Effector CD4-positive, alpha-beta T cell (primary cell): ENCODE results near the gene VEPH1. TPM values are rescaled to one million over a fixed set of nuclear protein-coding genes. Genes with fewer than 3 reads are reported as not detected.

ENCODE experiments used
- DNase-seq: peaks from one replicate; pipeline ENCODE4 v3.0.0-alpha.2; 2020
- total RNA-seq: gene quantifications from one replicate; lab custom pipeline; 2026; lab: John Stamatoyannopoulos, UW

VEPH1 gene
- not detected for total RNA-seq

DNA sequence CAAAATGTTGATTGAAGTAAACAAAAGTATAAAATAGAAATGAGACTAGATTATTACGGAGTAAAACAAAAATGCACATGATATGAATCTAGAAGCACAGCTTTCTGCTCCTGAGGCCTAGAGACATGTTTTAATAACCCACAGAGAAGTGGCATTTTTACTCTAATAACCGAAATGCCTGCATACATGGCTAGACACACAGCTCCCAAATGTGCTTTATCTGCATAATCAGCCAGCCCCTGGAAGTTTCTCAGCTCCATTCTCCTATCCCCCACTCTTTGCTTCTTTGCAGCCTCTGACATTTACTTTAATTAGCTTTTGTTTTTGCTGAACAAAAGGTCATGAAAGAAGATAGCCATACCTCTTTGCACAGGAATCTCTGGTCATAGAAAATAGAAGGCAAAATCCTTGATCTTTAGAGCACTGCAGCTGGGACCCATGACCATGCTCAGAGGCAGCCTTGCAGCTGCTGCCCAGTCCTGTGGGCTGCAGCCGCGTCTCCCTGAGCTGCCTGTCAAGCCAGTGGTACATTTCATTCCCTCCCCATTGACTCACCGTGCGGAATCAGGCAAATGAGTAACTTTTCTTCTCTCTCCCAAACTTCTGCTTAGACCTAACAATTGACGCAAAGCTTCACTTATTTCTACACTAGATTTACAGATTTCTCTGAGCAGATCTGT is at the start of gene VEPH1:
Gene VEPH1 (minus strand): TSS at position 501 of the 680 bp plus-strand sequence. CDS start 8,067 bp downstream, outside the sequence.
- no peak for DNase-seq

DNA sequence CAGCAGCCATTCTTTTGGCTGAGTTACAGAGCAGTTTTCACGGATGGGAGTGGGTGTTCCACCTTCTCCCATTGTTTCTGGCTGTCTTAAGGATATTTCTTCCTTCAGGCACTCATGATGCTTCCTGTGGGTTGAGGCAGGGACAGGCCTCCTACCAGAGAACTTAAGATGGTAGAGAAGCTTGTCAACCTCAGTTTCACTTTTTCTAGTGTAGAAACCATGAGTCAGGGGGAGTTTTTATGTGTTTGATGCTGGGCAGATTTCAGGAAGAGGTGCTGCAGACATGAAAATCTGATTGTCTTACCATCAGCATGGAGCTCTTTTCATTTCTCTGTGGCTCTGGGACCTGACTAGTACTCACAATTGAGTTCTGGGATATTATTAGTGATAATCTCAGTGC is 48.7 kb upstream of the VEPH1 start:
- no peak for DNase-seq

DNA sequence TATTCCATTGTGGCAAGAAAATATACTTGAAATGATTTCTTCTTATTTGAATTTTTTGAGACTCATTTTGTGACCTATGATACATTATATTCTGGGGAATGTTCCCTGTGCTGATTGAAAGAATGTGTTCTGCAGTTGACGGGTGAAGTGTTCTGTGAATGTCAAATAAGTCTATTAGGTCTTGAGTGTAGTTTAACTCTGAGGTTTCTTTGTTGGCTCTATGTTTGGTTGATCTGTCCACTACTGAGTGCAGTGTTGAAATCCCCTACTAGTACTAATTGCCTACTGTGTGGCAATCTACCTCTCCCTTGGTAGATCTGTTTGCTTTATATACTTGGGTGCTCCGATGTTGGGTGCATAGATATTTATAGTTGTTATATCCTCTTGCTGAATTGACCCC is 46.3 kb upstream of the VEPH1 start:
- DNase-seq, result no peak

DNA sequence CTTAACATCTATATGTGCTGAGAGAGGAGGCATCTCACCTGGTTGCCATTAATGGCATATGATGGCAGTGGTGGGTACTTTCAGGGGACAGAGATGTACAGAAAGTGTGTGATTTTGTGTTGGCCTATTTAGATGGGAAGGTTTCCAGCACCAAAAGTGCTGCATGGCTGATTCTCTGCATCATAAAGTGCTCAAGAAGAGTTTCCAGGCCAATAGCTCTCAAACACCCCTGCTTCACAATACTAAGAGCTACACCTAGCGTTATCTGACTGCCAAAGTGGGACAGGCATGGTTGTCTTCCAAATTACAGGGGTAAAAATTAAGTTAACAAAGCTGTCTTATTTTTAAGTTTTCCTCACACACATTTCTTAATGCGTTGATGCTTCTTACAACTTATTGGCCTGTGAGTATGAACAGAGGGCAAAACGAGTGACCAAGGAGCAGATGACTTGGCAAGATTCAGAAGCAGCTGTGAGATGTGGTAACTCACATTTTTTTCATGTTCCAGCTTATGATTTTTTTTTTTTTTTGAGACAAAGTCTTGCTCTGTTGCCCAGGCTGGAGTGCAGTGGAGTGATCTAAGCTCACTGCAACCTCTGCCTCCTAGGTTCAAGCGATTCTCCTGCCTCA is 41.4 kb upstream of the VEPH1 start:
- DNase-seq, result no peak

DNA sequence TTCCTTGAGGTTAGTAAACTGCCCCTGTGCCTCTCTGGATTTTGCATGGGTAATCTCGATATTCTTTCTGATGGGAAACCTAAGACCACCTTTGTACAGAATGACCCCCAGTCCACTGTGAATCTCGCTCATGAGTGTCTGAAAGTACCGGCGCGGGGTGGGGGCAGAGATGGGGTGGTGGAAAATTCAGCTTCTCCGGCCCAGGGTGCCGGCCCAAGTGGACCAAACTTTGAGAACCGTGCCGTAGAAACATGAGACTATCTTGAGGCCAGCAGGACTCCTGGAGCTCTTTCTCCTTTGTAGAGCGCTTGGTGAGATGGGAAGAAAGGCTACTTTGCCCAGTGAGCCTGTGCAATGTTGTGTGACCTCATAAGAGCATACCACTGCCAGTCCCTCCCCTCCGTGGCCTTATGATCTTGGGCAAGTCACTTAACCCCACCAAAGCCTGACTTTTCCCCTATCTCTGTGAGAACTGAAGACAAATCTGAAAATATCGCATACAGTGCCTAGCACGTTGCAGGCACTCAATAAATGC is 40.4 kb upstream of the VEPH1 start:
- DNase-seq, result no peak

DNA sequence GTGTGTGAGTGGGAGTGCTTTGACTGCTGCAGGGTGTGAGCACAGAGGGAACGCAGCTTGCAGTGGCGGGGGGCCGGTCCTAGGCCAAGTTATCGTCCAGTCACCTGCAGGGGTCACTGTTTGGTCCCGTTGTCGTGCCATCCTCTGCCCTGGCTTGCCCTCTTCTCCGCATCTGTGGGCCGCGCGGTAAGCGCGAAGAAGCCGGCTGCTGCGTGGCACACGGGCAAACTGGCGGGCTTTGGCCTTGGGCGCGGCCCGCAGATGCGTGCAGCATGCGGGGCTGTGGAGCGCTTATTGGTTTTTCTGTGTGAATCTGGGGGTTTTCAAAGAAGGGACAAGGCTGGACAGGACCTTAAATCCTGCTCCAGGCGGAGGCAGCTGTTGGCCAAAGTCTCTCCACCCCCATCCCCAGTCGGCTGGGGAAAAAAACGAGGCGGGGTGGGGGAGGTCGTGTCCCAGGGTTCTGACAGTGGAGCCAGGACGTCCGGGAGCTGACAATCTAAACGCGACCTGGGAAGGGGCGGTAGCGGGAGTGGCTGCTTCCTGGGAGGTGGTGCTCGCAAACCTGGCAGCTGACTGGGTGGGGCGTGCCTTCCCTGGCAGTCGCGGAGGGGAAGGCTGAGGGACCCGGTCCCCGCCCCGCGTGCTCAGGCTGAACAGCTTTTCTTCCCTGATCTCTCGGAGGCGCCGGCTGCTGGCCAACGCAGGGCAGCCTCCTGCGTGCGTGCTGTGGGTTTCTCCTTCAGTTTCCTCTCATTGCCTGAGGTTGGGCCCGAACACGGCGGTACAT is 39.7 kb upstream of the VEPH1 start:
- no peak for DNase-seq

DNA sequence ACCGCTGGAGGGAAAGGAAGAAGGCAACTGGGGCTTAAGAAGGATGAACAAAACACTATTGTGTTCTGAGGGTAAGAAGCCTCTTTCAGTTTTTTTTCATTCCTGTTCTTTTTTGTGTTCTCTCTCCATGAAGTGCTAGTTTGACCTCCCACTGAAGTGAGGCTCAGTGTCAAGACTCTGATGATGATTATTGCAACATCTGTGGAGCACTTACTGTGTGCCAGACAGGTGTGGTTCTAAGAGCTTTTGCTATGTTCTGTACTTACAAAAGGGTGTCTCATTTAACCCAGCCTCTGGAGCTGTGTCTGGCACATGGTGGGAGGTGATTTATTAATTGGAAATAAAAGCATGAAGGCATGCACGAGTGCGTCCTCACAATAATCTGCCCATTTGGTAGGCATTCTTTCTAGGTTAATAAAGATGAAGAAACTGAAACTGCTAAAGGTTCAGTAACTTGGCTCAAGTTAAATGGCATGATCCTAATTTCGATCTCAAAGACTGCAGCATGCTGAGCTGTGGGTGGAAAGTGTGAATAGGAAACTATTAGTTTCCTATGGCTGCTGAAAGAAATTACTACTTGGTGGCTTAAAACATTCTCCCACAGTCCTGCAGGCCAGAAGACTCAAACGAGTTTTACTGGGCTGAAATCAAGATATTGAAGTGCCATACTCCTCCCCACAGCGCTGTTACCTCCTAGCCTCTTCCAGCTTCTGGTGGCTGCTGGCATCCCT is 38.5 kb upstream of the VEPH1 start:
- no peak for DNase-seq

DNA sequence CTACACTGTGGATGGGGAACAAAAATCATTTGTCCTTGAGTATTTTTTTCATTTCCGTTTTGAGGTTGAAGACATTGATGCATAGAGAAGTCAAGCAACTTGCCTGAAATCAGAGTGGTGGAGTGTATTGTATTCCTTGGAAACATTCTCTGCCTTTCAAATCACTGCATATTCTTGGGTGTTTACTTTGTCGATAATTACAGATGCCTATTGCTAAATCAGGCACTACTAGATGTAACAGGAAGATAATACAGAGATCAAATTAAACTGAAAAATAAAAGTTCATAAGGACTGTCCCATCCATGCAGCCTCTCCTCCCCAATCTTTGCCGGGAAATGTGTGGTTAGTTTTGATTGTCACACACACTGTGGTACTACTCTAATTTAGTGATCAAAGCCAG is 37.4 kb upstream of the VEPH1 start:
- no peak for DNase-seq

DNA sequence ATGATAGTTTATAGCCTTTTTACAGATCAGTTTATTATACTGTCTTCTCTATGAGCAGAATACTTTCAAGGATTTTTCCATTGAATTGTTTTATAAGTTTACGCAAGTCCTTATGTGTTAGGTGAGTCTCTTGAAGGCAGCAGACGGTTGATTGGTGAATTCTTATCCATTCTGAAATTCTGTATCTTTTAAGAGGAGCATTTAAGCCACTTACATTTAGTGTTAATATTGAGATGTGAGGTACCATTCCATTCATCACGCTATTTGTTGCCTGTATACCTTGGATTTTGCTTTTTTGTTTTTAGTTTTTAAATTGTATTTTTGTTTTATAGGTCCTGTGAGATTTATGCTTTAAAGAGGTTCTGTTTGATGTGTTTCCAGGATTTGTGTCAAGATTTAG is 32.5 kb upstream of the VEPH1 start:
- no peak for DNase-seq

DNA sequence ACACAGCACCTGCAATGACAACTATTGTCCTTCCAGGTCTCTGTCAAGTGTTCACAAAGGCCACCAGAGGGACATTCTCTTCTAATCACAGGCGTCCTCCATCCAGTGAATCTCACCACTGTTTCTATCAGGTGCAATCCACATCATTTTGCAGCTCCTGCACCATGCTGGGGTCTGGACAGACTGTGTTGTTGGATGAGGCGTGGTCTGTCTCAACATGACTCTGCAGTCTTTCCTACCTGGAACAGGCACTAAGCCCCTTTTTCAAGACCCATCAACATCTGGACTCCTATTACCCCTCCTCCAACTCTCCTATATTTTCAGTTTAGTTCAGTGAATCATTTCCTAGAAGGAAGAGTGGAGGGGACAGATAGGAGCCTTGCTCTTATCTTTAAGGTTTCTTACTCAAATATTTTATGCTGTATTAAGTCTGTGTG is 31.5 kb upstream of the VEPH1 start:
- no peak for DNase-seq

DNA sequence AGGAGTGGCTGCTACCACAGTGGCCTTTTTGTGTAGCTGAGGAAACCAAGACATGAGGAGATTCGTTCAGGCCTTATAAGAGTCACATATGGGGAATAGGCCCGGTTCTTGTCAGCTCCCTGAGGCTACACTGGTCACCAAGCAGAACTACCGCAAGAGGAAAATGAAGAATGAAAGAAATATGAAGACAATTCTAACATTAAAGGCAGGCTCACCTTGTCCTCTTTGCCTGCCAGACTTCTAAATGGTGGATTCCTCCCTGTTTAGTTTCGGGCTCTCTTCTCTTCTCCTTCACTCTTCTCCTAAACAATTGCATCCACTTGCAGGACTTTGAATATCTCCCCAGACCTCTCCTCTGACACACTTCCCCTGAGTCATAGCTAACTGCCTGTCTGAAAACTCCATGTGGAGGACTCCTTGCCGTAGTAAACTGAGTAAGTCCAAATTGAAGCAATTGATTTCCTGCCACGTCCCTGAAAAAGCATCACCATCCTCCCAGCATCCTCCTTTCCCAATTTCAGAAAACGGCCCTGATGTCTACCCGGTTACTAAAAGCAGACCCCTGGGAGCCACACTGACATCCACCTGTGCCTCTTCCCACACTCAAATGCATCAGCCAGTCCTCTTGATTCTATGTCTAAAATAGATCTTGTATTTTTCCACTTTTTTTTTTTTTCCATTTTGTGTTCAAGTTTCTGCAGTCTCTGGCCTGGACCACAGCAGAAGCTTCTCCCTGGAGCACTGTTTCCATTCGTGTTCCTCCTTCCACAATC is 30.3 kb upstream of the VEPH1 start:
- no peak for DNase-seq

DNA sequence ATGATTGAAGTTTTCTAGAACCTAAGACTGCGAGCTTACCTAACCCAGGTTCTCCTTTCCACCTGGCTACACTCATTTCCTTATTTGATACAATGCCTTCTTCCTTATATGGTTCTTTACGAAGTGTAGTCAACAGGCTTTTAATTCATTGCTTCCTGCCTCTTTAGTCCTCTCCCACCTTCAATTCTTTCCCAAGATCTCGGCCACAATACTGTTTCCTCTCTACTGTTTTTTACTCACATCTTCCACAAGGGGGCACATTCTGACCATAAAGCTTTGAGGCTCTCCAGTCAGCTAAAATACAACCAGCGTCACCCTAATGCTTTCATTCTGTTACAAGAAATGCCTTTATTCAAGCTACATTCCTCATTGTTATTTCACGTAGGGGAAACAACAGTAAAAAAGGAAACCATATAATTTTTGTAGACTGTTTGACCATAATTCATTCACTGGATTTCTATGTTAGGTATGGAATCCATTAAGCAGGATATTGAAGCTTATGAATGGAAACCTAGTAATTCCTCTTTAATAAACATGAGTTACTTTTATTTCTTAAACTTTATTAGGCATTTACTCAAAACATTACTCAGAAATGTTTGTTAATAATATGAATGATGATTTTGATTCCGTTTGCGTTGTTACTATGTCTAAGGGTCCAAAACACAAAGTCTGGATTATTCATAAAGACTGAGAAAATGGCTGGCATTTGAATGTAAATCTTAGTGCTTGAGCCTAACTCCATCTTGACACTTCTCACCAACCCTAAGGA is 29.5 kb upstream of the VEPH1 start:
- DNase-seq, result no peak

DNA sequence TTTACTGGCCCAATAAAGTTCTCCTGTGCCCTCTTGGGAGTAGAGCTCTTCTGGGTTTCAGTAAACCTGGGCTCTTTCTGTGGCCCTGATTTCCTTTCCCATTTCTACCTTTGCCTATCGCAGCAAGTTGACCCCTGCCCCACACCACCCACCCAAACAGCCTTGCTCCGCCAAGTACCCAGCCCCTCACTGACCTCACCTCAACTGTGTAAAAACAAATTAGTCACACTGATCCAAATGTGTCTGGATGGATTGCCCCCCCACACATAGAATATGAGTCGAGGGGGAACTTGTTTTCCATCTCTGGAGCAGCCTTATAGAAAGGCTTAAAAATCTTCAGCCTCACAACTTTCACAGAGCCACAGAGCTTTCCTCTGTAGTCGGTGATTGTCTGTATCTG is 28.6 kb upstream of the VEPH1 start:
- no peak for DNase-seq

DNA sequence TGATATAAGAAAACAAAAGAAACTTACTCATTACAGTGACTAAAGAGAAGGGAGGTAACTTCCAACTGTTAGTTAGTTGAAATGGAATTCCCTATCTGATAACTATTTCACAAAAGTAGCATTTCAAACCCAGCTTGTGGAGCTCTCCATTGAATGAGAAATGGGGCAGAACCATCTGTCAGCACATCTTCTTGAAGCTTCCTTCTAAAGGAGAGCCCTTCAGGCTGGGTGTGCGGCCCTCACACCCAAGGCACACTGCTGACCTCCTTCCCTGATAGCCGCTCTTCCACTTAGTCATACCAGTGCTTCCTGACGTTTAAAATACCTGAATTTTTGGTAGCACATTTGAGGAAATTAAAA is 28.1 kb upstream of the VEPH1 start:
- no peak for DNase-seq

DNA sequence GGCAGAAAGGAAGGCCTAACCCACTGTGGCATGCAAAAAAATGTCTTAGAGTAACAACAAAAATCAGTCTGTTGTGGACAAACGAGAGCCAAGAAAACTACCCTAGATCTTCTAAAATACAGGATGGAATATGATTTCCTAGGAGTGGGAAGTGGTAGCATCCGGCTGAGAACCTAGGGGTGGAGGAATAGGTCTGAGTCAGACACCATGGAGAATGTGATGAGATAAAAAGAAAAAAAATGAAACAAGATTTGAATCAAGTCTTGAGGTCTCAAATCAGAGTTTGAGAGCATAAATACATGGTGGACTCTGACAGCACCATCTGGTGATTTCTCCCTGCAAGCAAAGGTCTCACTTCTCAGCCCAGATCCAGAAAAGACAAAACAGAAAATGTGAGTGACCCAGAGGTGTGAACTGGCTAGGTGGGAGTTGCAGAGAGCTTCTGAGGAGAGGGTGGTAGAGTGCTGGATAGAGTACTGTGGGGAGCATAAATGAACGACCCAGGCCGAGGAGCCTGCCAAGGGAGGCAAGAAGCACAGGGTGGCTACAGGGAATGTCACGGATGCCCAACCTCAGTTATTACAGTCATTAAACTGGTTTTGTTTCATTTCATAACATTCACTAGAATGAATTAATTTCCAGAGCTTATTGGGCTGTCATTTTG is 27.6 kb upstream of the VEPH1 start:
- DNase-seq, result no peak

DNA sequence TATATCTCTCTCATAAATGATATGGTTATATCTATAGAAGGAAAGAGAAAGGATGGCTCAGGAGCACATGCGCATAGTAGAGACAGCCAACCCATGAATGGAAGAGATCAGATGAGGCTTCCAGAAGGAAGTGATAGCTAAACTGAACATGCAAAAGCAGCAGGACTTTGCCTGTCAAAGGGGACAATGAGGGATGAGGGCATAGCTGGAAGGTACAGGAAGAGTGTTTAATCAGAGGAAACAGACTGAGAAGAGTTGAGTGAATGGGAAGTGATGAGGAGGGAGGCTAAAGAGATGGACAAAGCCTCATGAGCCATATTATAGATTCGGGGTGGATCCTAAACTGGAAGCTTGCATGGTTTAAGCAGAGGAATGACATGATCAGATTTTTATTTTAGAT is 26.5 kb upstream of the VEPH1 start:
- DNase-seq, result no peak

DNA sequence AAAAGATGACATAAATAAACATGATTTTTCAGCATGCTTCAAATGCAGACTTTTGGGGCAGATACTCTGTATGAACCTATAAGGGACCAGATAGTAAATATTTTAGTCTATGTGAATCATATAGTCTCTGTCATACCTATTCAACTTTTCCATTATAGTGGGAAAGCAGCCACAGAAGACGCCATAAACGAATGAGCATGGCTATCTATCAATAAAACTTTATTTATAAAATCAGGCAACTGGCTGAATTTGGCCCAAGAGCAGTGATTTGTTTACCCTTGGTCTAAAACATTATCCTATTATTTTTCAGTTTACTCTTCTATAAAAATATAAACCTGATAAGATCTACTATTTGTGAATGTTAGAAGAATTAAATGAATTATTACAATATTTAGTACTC is 25.9 kb upstream of the VEPH1 start:
- no peak for DNase-seq

DNA sequence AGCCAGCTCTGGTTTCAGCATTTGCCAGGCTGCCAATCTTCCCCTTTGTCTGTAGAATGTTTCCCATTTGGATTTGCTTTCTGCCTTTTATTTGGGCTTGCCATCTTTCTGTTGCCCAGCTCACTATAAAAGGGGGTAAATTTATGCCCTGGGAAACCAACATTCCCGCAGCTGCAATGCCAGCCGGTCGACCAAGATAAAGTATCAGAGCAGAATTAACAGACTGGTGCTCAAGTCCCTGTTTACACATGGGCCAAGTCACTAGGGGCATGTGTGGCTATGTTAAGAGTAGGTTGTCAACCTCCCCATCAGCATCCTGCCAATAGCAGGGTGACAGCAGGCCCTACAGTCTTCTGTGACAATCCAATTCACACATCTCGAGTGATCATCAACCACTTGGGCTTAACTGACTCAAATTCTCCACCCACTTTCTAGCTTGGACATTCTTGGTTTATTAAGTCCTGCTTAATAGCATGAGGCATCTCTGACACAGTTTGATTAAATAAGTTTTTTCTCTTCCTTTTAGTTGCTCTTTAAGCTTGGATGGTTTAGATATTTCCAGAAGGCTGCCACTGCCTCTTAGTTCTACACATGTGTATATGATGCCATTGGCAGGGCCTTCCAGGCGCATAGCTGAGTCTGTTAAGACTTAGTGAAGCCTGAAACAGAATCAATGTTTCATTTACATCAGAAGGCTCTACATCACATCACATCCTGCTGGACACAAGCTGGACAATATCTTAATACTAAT is 24.1 kb upstream of the VEPH1 start:
- no peak for DNase-seq

DNA sequence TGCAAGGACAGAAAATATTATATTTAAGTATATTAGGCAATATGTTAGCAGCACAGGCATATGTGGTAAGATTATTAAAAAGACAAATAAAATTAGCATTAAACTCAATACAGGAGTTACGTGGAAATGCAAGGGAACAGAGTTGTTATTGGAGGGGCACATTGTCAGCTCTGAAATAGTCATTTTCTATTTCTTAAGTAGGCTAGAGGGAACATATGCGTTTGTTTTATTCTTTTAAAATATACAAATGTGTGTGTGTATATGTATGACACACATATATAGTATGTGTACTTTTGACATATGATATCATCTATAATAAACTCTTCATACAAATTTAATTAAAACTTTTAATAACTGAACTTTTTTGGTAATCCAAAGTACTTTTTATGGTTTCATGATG is 22.8 kb upstream of the VEPH1 start:
- no peak for DNase-seq

DNA sequence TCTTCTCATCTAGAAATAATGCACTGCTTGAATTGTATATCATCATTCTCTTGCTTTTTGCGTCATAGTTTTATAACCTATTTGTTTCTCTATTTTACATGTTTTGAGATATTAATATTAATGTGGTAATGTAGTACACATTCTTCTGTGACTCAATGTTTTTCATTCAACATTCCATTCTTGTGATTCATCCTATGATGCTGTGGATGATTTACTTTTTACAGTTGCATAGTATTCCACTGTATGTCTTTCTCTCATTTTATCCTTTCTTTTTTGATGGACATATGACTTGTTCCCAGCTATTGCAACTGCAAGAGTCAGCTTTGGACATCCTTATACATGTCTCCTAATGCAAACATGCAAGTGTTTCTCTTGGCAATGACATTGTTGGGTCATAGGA is 20.6 kb upstream of the VEPH1 start:
- no peak for DNase-seq
